ENCODE results near the gene GRIN2C.

- TF ChIP-seq CTCF (IDR thresholded peaks at IDR 0.05; ENCODE audit: low read depth, low read length) (no peak), POLR2A (IDR thresholded peaks at IDR 0.05; ENCODE audit: extremely low read depth, insufficient read length) (no peak), MAX (IDR thresholded peaks at IDR 0.05; ENCODE audit: low read depth, low read length) (no peak), MYC (IDR thresholded peaks at IDR 0.05; ENCODE audit: low read depth, low read length) (no peak)
Observed at GRCh38 chr17:74800531-74800930, 59.2 kb downstream of the GRIN2C start.

All from NB4 (cell line).